ENCODE results near the gene ANO9. TPM values are rescaled to one million over a fixed set of nuclear protein-coding genes. Genes with fewer than 3 reads are reported as not detected.
"Not testable (repeated sequence)": the region's sequence is repeated elsewhere in the genome, so short reads cannot be mapped to it uniquely, and the experiment has no call there.

The ANO9 gene
- total and polyA plus RNA-seq, 11 donors: 0.07 to 3.1 (median 0.21) TPM; not detected in 6

GRCh38 chr11:392102-392777 is 49.6 kb downstream of the ANO9 start:
- H3K27ac ChIP-seq: no peak overlapping the region
- H3K9me3 ChIP-seq: peaks cover 0 to under 1% (median 0%) of the 10 kb centered on the region in 12 donors
- intact Hi-C loops (cut with DNase I): no loop called here

GRCh38 chr11:391117-392017 is 50.4 kb downstream of the ANO9 start:
- ATAC-seq (no peak), DNase-seq (no peak)
- TF ChIP-seq POLR2A (IDR thresholded peaks at IDR 0.05): no peak
- Histone ChIP-seq H3K27ac (no peak overlapping the region), H3K4me3 (no peak overlapping the region), H3K27me3 (peaks cover 0 to 52% (median 8%) of the 10 kb centered on the region in 9 donors), H3K4me1 (peaks cover 0 to 15% (median 0%) of the 10 kb centered on the region in 12 donors), H3K36me3 (no peaks in the 10 kb centered on the region), H3K9me3 (peaks cover 0 to 9% (median 5%) of the 10 kb centered on the region in 12 donors)
- WGBS, 4 donors: 76 to 82% (median 78%) methylated on average over 28 to 38 of the region's 38 CpGs
- intact Hi-C loops (cut with DNase I): no loop called here

More at GRCh38 chr11:392102-392777, 49.6 kb downstream of the ANO9 start:
- Histone ChIP-seq H3K4me3 (no peak overlapping the region), H3K36me3 (no peaks in the 10 kb centered on the region), H3K27me3 (peaks cover 0 to 53% (median 8%) of the 10 kb centered on the region in 9 donors), H3K4me1 (peaks cover 0 to 20% (median 0%) of the 10 kb centered on the region in 12 donors)
- DNase-seq (no peak), ATAC-seq (no peak)
- no peak for TF ChIP-seq POLR2A (IDR thresholded peaks at IDR 0.05)
- TF ChIP-seq, protein P1, sequence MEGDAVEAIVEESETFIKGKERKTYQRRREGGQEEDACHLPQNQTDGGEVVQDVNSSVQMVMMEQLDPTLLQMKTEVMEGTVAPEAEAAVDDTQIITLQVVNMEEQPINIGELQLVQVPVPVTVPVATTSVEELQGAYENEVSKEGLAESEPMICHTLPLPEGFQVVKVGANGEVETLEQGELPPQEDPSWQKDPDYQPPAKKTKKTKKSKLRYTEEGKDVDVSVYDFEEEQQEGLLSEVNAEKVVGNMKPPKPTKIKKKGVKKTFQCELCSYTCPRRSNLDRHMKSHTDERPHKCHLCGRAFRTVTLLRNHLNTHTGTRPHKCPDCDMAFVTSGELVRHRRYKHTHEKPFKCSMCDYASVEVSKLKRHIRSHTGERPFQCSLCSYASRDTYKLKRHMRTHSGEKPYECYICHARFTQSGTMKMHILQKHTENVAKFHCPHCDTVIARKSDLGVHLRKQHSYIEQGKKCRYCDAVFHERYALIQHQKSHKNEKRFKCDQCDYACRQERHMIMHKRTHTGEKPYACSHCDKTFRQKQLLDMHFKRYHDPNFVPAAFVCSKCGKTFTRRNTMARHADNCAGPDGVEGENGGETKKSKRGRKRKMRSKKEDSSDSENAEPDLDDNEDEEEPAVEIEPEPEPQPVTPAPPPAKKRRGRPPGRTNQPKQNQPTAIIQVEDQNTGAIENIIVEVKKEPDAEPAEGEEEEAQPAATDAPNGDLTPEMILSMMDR (IDR thresholded peaks at IDR 0.05): no peak
- 89 to 91% (median 90%) methylated on average over 19 to 36 of the region's 36 CpGs for WGBS, 4 donors

GRCh38 chr11:390175-390574 is 51.6 kb downstream of the ANO9 start:
- H3K27me3 ChIP-seq: peaks cover 0 to 40% (median 7%) of the 10 kb centered on the region in 9 donors
- H3K36me3 ChIP-seq: no peaks in the 10 kb centered on the region
- no peak for ATAC-seq
- H3K4me3 ChIP-seq: no peak overlapping the region
- no peak overlapping the region for H3K27ac ChIP-seq
- H3K4me1 ChIP-seq: peaks cover 0 to 15% (median 0%) of the 10 kb centered on the region in 12 donors
- TF ChIP-seq, protein P1 (IDR thresholded peaks at IDR 0.05): no peak
- no peak for TF ChIP-seq POLR2A (IDR thresholded peaks at IDR 0.05)
- intact Hi-C loops (cut with DNase I): no loop called here
- H3K9me3 ChIP-seq: peaks cover 0 to 14% (median 6%) of the 10 kb centered on the region in 12 donors
- 56 to 67% (median 62%) methylated on average over 6 to 10 of the region's 11 CpGs for WGBS, 4 donors
- DNase-seq: no peak

DNA sequence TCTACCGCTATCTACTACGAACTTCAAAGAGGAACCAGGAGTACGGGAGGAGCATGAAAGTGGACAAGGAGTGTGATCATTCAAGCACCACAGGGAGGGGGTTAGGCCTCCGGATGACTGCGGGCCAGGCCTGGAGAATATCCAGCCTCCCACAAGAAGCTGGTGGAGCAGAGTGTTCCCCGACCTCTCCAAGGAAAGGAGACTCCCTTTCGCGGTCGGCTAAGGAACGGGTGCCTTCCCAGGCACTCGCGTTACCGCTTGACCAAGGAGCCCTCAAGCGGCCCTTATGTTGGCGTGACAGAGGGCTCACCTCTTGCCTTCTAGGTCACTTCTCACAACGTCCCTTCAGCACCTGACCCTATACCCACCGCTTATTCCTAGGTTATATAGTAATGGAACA is 52.4 kb downstream of the ANO9 start:
- H3K36me3 ChIP-seq; DNase-seq; ATAC-seq; H3K4me3 ChIP-seq; H3K4me1 ChIP-seq; H3K27ac ChIP-seq; intact Hi-C loops (cut with DNase I): not testable (repeated sequence)
- 62 to 82% (median 81%) methylated on average over 10 to 17 of the region's 17 CpGs for WGBS, 4 donors
- peaks cover 0 to 14% (median 6%) of the 10 kb centered on the region in 12 donors for H3K9me3 ChIP-seq
- H3K27me3 ChIP-seq: peaks cover 0 to 34% (median 4%) of the 10 kb centered on the region in 9 donors

Data from heart left ventricle (tissue), 16 donors.